ENCODE measurements around the gene NFASC.

DNA sequence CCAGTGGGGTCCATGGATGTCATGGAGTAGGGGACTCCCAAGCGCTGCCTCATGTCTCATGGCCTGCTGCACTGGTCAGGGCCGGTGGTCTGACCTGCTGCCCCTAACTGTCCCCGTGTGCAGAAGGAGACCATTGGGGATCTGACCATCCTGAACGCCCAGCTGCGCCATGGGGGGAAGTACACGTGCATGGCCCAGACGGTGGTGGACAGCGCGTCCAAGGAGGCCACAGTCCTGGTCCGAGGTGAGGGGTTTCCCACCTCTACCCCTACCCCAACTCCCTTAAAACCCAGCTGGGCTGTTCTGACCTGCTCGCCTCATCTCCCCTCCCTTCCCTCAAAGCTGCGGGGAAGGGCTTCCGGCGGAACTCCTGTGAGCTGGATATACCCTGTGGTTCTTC lies 195.0 kb downstream of the NFASC start:
- TF ChIP-seq, protein P1, sequence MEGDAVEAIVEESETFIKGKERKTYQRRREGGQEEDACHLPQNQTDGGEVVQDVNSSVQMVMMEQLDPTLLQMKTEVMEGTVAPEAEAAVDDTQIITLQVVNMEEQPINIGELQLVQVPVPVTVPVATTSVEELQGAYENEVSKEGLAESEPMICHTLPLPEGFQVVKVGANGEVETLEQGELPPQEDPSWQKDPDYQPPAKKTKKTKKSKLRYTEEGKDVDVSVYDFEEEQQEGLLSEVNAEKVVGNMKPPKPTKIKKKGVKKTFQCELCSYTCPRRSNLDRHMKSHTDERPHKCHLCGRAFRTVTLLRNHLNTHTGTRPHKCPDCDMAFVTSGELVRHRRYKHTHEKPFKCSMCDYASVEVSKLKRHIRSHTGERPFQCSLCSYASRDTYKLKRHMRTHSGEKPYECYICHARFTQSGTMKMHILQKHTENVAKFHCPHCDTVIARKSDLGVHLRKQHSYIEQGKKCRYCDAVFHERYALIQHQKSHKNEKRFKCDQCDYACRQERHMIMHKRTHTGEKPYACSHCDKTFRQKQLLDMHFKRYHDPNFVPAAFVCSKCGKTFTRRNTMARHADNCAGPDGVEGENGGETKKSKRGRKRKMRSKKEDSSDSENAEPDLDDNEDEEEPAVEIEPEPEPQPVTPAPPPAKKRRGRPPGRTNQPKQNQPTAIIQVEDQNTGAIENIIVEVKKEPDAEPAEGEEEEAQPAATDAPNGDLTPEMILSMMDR (IDR thresholded peaks at IDR 0.05) = no peak
- no peak for TF ChIP-seq POLR2A (IDR thresholded peaks at IDR 0.05)

Measured in adrenal gland (tissue), 5 donors.